WTC11 (cell line): ENCODE results near the gene PDXK. TPM values are rescaled to one million over a fixed set of nuclear protein-coding genes. Genes with fewer than 3 reads are reported as not detected.

Experiments
- ATAC-seq: fragments of 200-7000 bp; cut with Tn5 transposase; 2 replicates; pipeline ENCODE4 v1.10.0; 2021; ENCODE audit warnings: mild to moderate bottlenecking, moderate library complexity
- CTCF ChIA-PET: fragments of 300-600 bp; sonication (Branson Sonifier 250); formaldehyde crosslinking; loops from one replicate; lab custom pipeline; 2021; ENCODE audit warnings: antibody characterized with exemption; lab: Charles Lee
- POLR2A ChIA-PET: fragments of 350-600 bp; sonication (Branson Sonifier 250); formaldehyde crosslinking; loops from one replicate; lab custom pipeline; 2021; ENCODE audit warnings: antibody characterized with exemption; lab: Charles Lee
- DNase-seq: peaks from one replicate; pipeline ENCODE4 v3.0.0; 2021; ENCODE audit warnings: low spot score
- H3K27ac Mint-ChIP-seq: 2 replicates; pipeline ENCODE4 v1.8.0; 2021; ENCODE audit warnings: mixed read lengths
- H3K27me3 Mint-ChIP-seq: 2 replicates; pipeline ENCODE4 v1.8.0; 2021; ENCODE audit warnings: low read depth, mild to moderate bottlenecking, moderate library complexity, mixed read lengths
- H3K36me3 Mint-ChIP-seq: 2 replicates; pipeline ENCODE4 v1.8.0; 2021; ENCODE audit warnings: mixed read lengths
- H3K4me1 Mint-ChIP-seq: 2 replicates; pipeline ENCODE4 v1.8.0; 2022; ENCODE audit warnings: mixed read lengths
- H3K4me3 Mint-ChIP-seq: 2 replicates; pipeline ENCODE4 v1.8.0; 2021; ENCODE audit warnings: mild to moderate bottlenecking, moderate library complexity, mixed read lengths
- H3K9me3 Mint-ChIP-seq: 2 replicates; pipeline ENCODE4 v1.8.0; 2021; ENCODE audit warnings: mixed read lengths
- AFF4 ChIP-seq: sonication (generic); formaldehyde crosslinking; IDR thresholded peaks from 2 replicates; pipeline ENCODE4 v1.8.1; 2023; ENCODE audit warnings: mild to moderate bottlenecking, missing genetic modification reagents, borderline replicate concordance
- AR ChIP-seq: fragments of 250-450 bp; sonication (Bioruptor Pico); IDR thresholded peaks from 2 replicates; pipeline ENCODE4 v1.9.0; 2021; ENCODE audit warnings: mild to moderate bottlenecking
- CBFB ChIP-seq: sonication (generic); formaldehyde crosslinking; IDR thresholded peaks from 2 replicates; pipeline ENCODE4 v1.8.1; 2022; ENCODE audit warnings: mild to moderate bottlenecking, low read depth, missing genetic modification reagents
- IRF1 ChIP-seq: sonication (generic); formaldehyde crosslinking; IDR thresholded peaks from 2 replicates; pipeline ENCODE4 v1.8.0; 2023; ENCODE audit warnings: missing genetic modification reagents
- JAZF1 ChIP-seq: fragments of 250-450 bp; sonication (Bioruptor Pico); IDR thresholded peaks from 2 replicates; pipeline ENCODE4 v1.9.0; 2021; ENCODE audit warnings: moderate library complexity, mild to moderate bottlenecking, inconsistent platforms
- NR3C1 ChIP-seq: sonication (generic); formaldehyde crosslinking; conservative IDR thresholded peaks from 2 replicates; pipeline ENCODE4 v1.8.1; 2023; ENCODE audit warnings: low read depth, mild to moderate bottlenecking, missing genetic modification reagents
- OVOL2 ChIP-seq: fragments of 250-450 bp; sonication (Bioruptor Pico); IDR thresholded peaks from 2 replicates; pipeline ENCODE4 v1.9.0; 2021; ENCODE audit warnings: mild to moderate bottlenecking, borderline replicate concordance
- PRRX2 ChIP-seq: fragments of 250-450 bp; sonication (Bioruptor Pico); IDR thresholded peaks from 2 replicates; pipeline ENCODE4 v1.8.0; 2021; ENCODE audit warnings: mild to moderate bottlenecking
- RORB ChIP-seq: fragments of 250-450 bp; sonication (Bioruptor Pico); IDR thresholded peaks from 2 replicates; pipeline ENCODE4 v1.9.0; 2021; ENCODE audit warnings: mild to moderate bottlenecking
- SOX15 ChIP-seq: fragments of 250-450 bp; sonication (Bioruptor Pico); IDR thresholded peaks from 2 replicates; pipeline ENCODE4 v1.9.0; 2021; ENCODE audit warnings: mild to moderate bottlenecking
- TCF7 ChIP-seq: sonication (generic); formaldehyde crosslinking; IDR thresholded peaks from 2 replicates; pipeline ENCODE4 v1.8.0; 2022; ENCODE audit warnings: mild to moderate bottlenecking, low read depth, missing genetic modification reagents, moderate library complexity
- TEAD1 ChIP-seq: sonication (generic); formaldehyde crosslinking; IDR thresholded peaks from 2 replicates; pipeline ENCODE4 v1.8.0; 2022; ENCODE audit warnings: mild to moderate bottlenecking, missing genetic modification reagents
- TEAD4 ChIP-seq: sonication (generic); formaldehyde crosslinking; IDR thresholded peaks from 2 replicates; pipeline ENCODE4 v1.8.0; 2022; ENCODE audit warnings: mild to moderate bottlenecking, missing genetic modification reagents
- ZNF423 ChIP-seq: fragments of 250-450 bp; sonication (Bioruptor Pico); IDR thresholded peaks from 2 replicates; pipeline ENCODE4 v2.1.2; 2022; ENCODE audit warnings: mild to moderate bottlenecking, moderate library complexity
- total RNA-seq: library from RNA; stranded (reverse); gene quantifications from 3 replicates; pipeline ENCODE4 v1.2.3, GENCODE V29; 2021
- TF ChIP-seq, protein P1 (sequence below): sonication (generic); formaldehyde crosslinking; IDR thresholded peaks from 2 replicates; pipeline ENCODE4 v1.8.1; 2022; ENCODE audit warnings: low read depth, missing genetic modification reagents, borderline replicate concordance
- TF ChIP-seq, protein P2 (sequence below): sonication (generic); formaldehyde crosslinking; conservative IDR thresholded peaks from 2 replicates; pipeline ENCODE4 v1.8.1; 2023; ENCODE audit warnings: mild to moderate bottlenecking, low read depth, missing genetic modification reagents, moderate library complexity
- TF ChIP-seq, protein P3 (sequence below): sonication (generic); formaldehyde crosslinking; IDR thresholded peaks from 2 replicates; pipeline ENCODE4 v1.8.1; 2023; ENCODE audit warnings: mild to moderate bottlenecking, missing genetic modification reagents, moderate library complexity
- TF ChIP-seq, protein P4 (sequence below): fragments of 250-450 bp; sonication (Bioruptor Pico); IDR thresholded peaks from 2 replicates; pipeline ENCODE4 v1.9.0; 2021; ENCODE audit warnings: mild to moderate bottlenecking, borderline replicate concordance

PDXK gene
- total RNA-seq, 1 experiment from 2014 or later: 120 TPM

DNA sequence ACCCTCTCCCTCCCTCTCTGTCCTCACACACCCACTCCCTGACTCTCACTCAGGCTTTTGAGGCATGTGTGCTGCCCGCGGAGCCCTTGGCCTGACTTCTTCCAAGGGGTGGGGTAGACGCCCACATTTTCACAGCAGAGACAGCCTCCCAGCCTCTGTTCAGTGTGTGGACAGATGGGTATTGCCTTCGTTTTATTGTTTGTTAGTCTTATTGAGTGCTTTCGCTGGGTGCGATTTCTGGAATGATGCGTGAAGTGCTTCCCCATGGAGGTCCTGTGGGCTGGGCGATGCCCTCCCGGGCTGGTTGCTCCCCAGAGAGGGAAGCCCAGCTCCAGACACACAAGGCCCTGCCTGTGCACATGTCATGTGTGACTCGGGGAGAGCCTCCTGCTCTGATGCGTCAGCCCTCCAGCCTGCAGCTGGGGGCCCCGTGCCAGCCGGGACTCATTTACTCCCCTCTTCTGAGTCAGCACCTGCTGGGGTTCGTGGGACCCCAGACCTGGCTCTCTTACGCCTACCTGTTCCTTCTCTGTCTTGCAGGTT is 14.7 kb downstream of the PDXK start (continued):
- TF ChIP-seq, protein P1, sequence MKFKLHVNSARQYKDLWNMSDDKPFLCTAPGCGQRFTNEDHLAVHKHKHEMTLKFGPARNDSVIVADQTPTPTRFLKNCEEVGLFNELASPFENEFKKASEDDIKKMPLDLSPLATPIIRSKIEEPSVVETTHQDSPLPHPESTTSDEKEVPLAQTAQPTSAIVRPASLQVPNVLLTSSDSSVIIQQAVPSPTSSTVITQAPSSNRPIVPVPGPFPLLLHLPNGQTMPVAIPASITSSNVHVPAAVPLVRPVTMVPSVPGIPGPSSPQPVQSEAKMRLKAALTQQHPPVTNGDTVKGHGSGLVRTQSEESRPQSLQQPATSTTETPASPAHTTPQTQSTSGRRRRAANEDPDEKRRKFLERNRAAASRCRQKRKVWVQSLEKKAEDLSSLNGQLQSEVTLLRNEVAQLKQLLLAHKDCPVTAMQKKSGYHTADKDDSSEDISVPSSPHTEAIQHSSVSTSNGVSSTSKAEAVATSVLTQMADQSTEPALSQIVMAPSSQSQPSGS: no peak

GRCh38 chr21:43734131-43734927 is 15.4 kb downstream of the PDXK start:
- ChIA-PET POLR2A (no interaction called here), CTCF (no interaction called here)
- H3K36me3 Mint-ChIP-seq: 0 out of 2 replicates have a peak, but pooled peaks cover 2% of the 10 kb centered on the region
- ATAC-seq (no peak), DNase-seq (no peak)
- H3K4me1 Mint-ChIP-seq: peaks cover 7% of the 10 kb centered on the region
- no peak overlapping the region for H3K4me3 Mint-ChIP-seq
- H3K9me3 Mint-ChIP-seq: no peaks in the 10 kb centered on the region
- H3K27me3 Mint-ChIP-seq: no peaks in the 10 kb centered on the region
- H3K27ac Mint-ChIP-seq: peak overlapping the region; percentile 49; the same call in 1 of the 2 replicates
- TF ChIP-seq ZNF423 (CRISPR knock-in tag) (no peak), TCF7 (CRISPR knock-in tag) (no peak), TEAD4 (CRISPR knock-in tag) (no peak), OVOL2 (CRISPR knock-in tag) (no peak), NR3C1 (CRISPR knock-in tag) (no peak), JAZF1 (CRISPR knock-in tag) (no peak), AFF4 (CRISPR knock-in tag) (no peak), PRRX2 (CRISPR knock-in tag) (no peak), CBFB (no peak), AR (CRISPR knock-in tag) (no peak), SOX15 (no peak), IRF1 (no peak), TEAD1 (CRISPR knock-in tag) (no peak), RORB (CRISPR knock-in tag) (no peak)
- TF ChIP-seq, protein P2, sequence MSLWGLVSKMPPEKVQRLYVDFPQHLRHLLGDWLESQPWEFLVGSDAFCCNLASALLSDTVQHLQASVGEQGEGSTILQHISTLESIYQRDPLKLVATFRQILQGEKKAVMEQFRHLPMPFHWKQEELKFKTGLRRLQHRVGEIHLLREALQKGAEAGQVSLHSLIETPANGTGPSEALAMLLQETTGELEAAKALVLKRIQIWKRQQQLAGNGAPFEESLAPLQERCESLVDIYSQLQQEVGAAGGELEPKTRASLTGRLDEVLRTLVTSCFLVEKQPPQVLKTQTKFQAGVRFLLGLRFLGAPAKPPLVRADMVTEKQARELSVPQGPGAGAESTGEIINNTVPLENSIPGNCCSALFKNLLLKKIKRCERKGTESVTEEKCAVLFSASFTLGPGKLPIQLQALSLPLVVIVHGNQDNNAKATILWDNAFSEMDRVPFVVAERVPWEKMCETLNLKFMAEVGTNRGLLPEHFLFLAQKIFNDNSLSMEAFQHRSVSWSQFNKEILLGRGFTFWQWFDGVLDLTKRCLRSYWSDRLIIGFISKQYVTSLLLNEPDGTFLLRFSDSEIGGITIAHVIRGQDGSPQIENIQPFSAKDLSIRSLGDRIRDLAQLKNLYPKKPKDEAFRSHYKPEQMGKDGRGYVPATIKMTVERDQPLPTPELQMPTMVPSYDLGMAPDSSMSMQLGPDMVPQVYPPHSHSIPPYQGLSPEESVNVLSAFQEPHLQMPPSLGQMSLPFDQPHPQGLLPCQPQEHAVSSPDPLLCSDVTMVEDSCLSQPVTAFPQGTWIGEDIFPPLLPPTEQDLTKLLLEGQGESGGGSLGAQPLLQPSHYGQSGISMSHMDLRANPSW (CRISPR knock-in tag): no peak
- TF ChIP-seq, protein P3, sequence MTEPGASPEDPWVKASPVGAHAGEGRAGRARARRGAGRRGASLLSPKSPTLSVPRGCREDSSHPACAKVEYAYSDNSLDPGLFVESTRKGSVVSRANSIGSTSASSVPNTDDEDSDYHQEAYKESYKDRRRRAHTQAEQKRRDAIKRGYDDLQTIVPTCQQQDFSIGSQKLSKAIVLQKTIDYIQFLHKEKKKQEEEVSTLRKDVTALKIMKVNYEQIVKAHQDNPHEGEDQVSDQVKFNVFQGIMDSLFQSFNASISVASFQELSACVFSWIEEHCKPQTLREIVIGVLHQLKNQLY: no peak
- TF ChIP-seq, protein P4, sequence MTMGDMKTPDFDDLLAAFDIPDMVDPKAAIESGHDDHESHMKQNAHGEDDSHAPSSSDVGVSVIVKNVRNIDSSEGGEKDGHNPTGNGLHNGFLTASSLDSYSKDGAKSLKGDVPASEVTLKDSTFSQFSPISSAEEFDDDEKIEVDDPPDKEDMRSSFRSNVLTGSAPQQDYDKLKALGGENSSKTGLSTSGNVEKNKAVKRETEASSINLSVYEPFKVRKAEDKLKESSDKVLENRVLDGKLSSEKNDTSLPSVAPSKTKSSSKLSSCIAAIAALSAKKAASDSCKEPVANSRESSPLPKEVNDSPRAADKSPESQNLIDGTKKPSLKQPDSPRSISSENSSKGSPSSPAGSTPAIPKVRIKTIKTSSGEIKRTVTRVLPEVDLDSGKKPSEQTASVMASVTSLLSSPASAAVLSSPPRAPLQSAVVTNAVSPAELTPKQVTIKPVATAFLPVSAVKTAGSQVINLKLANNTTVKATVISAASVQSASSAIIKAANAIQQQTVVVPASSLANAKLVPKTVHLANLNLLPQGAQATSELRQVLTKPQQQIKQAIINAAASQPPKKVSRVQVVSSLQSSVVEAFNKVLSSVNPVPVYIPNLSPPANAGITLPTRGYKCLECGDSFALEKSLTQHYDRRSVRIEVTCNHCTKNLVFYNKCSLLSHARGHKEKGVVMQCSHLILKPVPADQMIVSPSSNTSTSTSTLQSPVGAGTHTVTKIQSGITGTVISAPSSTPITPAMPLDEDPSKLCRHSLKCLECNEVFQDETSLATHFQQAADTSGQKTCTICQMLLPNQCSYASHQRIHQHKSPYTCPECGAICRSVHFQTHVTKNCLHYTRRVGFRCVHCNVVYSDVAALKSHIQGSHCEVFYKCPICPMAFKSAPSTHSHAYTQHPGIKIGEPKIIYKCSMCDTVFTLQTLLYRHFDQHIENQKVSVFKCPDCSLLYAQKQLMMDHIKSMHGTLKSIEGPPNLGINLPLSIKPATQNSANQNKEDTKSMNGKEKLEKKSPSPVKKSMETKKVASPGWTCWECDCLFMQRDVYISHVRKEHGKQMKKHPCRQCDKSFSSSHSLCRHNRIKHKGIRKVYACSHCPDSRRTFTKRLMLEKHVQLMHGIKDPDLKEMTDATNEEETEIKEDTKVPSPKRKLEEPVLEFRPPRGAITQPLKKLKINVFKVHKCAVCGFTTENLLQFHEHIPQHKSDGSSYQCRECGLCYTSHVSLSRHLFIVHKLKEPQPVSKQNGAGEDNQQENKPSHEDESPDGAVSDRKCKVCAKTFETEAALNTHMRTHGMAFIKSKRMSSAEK: no peak
